SU-DHL-6 (cell line): ENCODE results near the gene PTGER4.

Experiments used
- H2AFZ ChIP-seq: fragments of 200-600 bp; sonication (generic); 2 replicates; pipeline ENCODE4 v1.6.1; 2014; ENCODE audit warnings: low read depth, mild to moderate bottlenecking, moderate library complexity, mixed read lengths, antibody characterized with exemption, low read length; ENCODE audit not compliant: severe bottlenecking
- H3F3A ChIP-seq: fragments of 200-600 bp; shearing (Covaris generic); 2 replicates; pipeline ENCODE4 v1.6.0; 2016; ENCODE audit warnings: antibody characterized with exemption, mild to moderate bottlenecking; ENCODE audit not compliant: insufficient read depth
- H3K27ac ChIP-seq: fragments of 200-600 bp; sonication (generic); 2 replicates; pipeline ENCODE4 v1.5.1; 2016; ENCODE audit warnings: low read depth, mild to moderate bottlenecking, low read length, moderate library complexity, mixed read lengths
- H3K27me3 ChIP-seq: fragments of 200-600 bp; sonication (generic), shearing (Covaris generic); 2 replicates; pipeline ENCODE4 v1.6.0; 2014; ENCODE audit warnings: mild to moderate bottlenecking, low read length
- H3K36me3 ChIP-seq: fragments of 200-600 bp; sonication (generic); 2 replicates; pipeline ENCODE4 v1.6.1; 2014; ENCODE audit warnings: mild to moderate bottlenecking, low read length, mixed read lengths
- H3K4me2 ChIP-seq: fragments of 300-600, 200-600 bp; shearing (Covaris generic), sonication (generic); 2 replicates; pipeline ENCODE4 v1.6.0; 2014; ENCODE audit warnings: low read length, low read depth, mild to moderate bottlenecking; ENCODE audit not compliant: poor library complexity, severe bottlenecking
- H3K4me3 ChIP-seq: fragments of 200-600 bp; sonication (generic); 2 replicates; pipeline ENCODE4 v1.5.1; 2014; ENCODE audit warnings: antibody characterized with exemption, low read length, mild to moderate bottlenecking, mixed read lengths; ENCODE audit not compliant: insufficient read depth, poor library complexity, severe bottlenecking
- H3K79me2 ChIP-seq: fragments of 200-600 bp; sonication (generic); 2 replicates; pipeline ENCODE4 v1.6.1; 2014; ENCODE audit warnings: mild to moderate bottlenecking, low read length, moderate library complexity; ENCODE audit not compliant: insufficient read depth
- H3K9ac ChIP-seq: fragments of 200-600 bp; sonication (generic); 2 replicates; pipeline ENCODE4 v1.7.0; 2014; ENCODE audit warnings: mild to moderate bottlenecking, low read length
- H3K9me2 ChIP-seq: fragments of 200-600 bp; sonication (generic); replicated peaks from 2 replicates; pipeline ENCODE4 v1.6.1; 2014; ENCODE audit warnings: low read length; ENCODE audit not compliant: insufficient read depth
- H3K9me3 ChIP-seq: fragments of 200-600 bp; sonication (generic); 2 replicates; pipeline ENCODE4 v1.6.1; 2014; ENCODE audit warnings: low read length, mixed read lengths; ENCODE audit not compliant: insufficient read depth
- H4K20me1 ChIP-seq: fragments of 200-600 bp; sonication (generic); 2 replicates; pipeline ENCODE4 v1.6.1; 2014; ENCODE audit warnings: low read depth, mild to moderate bottlenecking, antibody characterized with exemption, low read length, moderate library complexity, mixed read lengths
- EZH2phosphoT487 ChIP-seq: fragments of 200-600 bp; sonication (generic), shearing (Covaris generic); conservative IDR thresholded peaks from 2 replicates; pipeline ENCODE4 v1.6.1; 2018; ENCODE audit warnings: mild to moderate bottlenecking, antibody characterized with exemption, low read length, moderate library complexity, mixed read lengths
- TF ChIP-seq, protein P1 (sequence below): fragments of 200-600 bp; sonication (generic); IDR thresholded peaks from one replicate; pipeline ENCODE4 v1.5.1; 2017; ENCODE audit warnings: antibody characterized with exemption, mild to moderate bottlenecking, low read length, moderate library complexity; ENCODE audit not compliant: insufficient read depth, poor library complexity, severe bottlenecking

PTGER4 gene

DNA sequence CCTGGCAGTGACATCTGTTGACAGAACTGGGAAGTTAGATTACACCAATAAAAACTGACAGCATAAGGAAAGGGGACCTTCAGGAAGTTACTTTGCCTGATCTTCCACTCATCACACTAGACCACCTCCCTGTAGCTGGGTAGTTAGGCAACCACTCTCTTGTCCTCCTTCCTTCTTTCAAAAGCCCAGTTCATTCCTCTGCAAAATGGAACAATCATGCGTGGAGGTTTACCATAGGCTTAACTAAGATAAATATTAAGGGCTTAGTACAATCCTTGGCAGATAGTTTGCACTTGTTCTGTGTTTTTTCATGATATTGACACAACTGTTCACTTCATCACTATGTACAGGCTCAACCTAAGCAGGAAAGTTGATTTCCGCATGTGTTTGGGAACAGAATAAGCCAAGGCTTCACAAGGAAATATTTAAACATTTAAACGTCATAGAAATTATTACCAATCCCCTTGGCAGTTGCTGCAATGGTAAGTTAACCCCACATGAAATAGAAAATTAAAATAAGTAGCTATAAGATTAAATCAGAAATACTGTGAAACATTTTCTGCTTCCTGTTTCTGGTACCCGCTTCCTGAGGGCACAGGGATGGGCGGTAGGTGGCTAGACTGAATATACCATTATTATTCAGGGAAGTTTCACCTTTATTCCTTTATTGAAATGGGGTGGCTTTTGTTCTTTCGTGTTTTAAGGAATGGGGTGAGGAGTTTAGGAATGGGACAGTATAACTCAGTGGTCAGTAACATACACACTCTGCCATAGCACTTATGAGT, 9.9 kb upstream of the PTGER4 start:
- H4K20me1 ChIP-seq: no peaks in the 10 kb centered on the region
- no peaks in the 10 kb centered on the region for H3K9me3 ChIP-seq
- H2AFZ ChIP-seq: no peak overlapping the region
- H3K27me3 ChIP-seq: no peaks in the 10 kb centered on the region
- no peaks in the 10 kb centered on the region for H3K79me2 ChIP-seq
- no peaks in the 10 kb centered on the region for H3K9me2 ChIP-seq
- no peak overlapping the region for H3K27ac ChIP-seq
- no peak overlapping the region for H3K4me2 ChIP-seq
- H3K9ac ChIP-seq: no peak overlapping the region
- H3F3A ChIP-seq: no peaks in the 10 kb centered on the region
- H3K36me3 ChIP-seq: no peaks in the 10 kb centered on the region
- TF ChIP-seq EZH2phosphoT487: no peak
- TF ChIP-seq, protein P1, sequence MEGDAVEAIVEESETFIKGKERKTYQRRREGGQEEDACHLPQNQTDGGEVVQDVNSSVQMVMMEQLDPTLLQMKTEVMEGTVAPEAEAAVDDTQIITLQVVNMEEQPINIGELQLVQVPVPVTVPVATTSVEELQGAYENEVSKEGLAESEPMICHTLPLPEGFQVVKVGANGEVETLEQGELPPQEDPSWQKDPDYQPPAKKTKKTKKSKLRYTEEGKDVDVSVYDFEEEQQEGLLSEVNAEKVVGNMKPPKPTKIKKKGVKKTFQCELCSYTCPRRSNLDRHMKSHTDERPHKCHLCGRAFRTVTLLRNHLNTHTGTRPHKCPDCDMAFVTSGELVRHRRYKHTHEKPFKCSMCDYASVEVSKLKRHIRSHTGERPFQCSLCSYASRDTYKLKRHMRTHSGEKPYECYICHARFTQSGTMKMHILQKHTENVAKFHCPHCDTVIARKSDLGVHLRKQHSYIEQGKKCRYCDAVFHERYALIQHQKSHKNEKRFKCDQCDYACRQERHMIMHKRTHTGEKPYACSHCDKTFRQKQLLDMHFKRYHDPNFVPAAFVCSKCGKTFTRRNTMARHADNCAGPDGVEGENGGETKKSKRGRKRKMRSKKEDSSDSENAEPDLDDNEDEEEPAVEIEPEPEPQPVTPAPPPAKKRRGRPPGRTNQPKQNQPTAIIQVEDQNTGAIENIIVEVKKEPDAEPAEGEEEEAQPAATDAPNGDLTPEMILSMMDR: no peak
- no peak overlapping the region for H3K4me3 ChIP-seq

DNA sequence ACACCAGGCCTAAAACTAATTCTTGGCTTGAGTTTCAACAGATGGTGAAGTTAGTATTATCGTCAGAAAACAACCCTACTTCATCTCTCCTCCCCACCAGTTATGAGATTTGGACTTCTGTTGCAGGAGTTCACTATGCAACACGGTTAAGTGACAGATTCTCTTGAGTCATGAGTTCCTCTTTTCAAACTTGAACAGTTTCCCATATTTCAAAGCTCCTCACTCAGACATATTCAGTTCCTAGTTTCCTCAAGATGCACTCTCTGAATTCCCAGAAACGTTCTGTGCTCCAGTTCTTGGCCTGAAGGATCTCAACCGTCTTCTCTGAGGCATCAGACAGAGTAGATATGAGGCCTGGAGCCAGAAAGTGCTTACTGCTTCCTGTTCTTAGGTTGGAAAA, 7.3 kb upstream of the PTGER4 start:
- Histone ChIP-seq H3K36me3 (no peaks in the 10 kb centered on the region), H3K27ac (no peak overlapping the region), H3K9me2 (no peaks in the 10 kb centered on the region), H3K27me3 (no peaks in the 10 kb centered on the region), H3K79me2 (no peaks in the 10 kb centered on the region), H3K9me3 (no peaks in the 10 kb centered on the region), H4K20me1 (no peaks in the 10 kb centered on the region), H3K9ac (no peak overlapping the region), H3K4me2 (no peak overlapping the region), H2AFZ (no peak overlapping the region), H3F3A (no peaks in the 10 kb centered on the region), H3K4me3 (no peak overlapping the region)
- TF ChIP-seq EZH2phosphoT487: no peak
- TF ChIP-seq, protein P1: no peak

DNA sequence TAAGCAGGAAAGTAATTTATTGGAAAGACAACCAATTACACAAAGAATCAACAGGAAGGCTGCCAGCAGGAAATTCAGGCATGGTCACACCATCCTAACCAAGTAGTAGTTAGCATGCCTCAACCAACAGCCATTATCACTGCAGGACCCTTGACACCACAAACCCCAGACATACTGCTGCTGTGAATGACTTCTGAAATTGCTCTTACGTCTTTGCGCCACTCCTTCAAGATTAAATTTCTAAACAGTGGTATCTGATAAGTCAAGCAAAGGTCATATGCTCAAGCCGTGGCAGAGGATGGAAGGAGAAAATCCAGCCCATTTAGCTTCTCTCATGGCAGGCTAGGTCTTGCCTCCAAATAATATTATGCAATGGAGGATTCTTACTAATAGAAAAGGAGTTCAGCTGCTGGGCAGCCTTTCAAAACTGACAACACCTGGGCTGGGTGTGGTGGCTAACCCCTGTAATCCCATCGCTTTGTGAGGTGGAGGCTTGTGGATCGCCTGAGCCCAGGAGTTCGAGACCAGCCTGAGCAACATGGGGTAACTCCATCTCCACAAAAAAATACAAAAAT, 5.0 kb upstream of the PTGER4 start:
- Histone ChIP-seq H3K27me3 (no peaks in the 10 kb centered on the region), H3K9me3 (no peaks in the 10 kb centered on the region), H3F3A (peaks cover 6% of the 10 kb centered on the region; the same call in 1 of the 2 replicates), H3K27ac (no peak overlapping the region), H3K9ac (no peak overlapping the region), H3K4me3 (no peak overlapping the region), H3K36me3 (no peaks in the 10 kb centered on the region), H4K20me1 (no peaks in the 10 kb centered on the region), H2AFZ (no peak overlapping the region), H3K79me2 (no peaks in the 10 kb centered on the region), H3K4me2 (no peak overlapping the region), H3K9me2 (no peaks in the 10 kb centered on the region)
- TF ChIP-seq, protein P1: no peak
- no peak for TF ChIP-seq EZH2phosphoT487
